A673 (cell line): ENCODE measurements around the gene EVI5L. TPM values are rescaled to one million over a fixed set of nuclear protein-coding genes. Genes with fewer than 3 reads are reported as not detected.

Experiments
- BruUV-seq: library from RNA; stranded (reverse); fragments of 400-500 nt; replicated peaks from 2 replicates; lab custom pipeline; 2021; lab: Mats Ljungman, UMichigan
- CTCF ChIA-PET: fragments of 300-600 bp; sonication (Branson Sonifier 250); formaldehyde crosslinking; loops from one replicate; lab custom pipeline; 2022; ENCODE audit warnings: antibody characterized with exemption; lab: Charles Lee
- POLR2A ChIA-PET: fragments of 300-600 bp; sonication (Branson Sonifier 250); formaldehyde crosslinking; loops from one replicate; lab custom pipeline; 2022; ENCODE audit warnings: antibody characterized with exemption; ENCODE audit not compliant: low non-redundant PET; lab: Charles Lee
- DNase-seq: peaks from one replicate; pipeline ENCODE4 v3.0.0-alpha.2; 2015; ENCODE audit warnings: low spot score
- H3K27ac ChIP-seq: fragments of 200-600 bp; sonication (generic); 2 replicates; pipeline ENCODE4 v1.5.1; 2016; ENCODE audit warnings: mixed run types, low read depth, mild to moderate bottlenecking, mixed read lengths, antibody characterized with exemption, low read length; ENCODE audit not compliant: poor library complexity, severe bottlenecking
- H3K27me3 ChIP-seq: fragments of 200-600 bp; sonication (generic); replicated peaks from 2 replicates; pipeline ENCODE4 v1.6.1; 2017; ENCODE audit warnings: mixed run types, low read depth, mild to moderate bottlenecking, mixed read lengths, antibody characterized with exemption, low read length; ENCODE audit not compliant: insufficient read depth, poor library complexity
- H3K36me3 ChIP-seq: fragments of 200-600 bp; sonication (generic); 2 replicates; pipeline ENCODE4 v1.6.1; 2016; ENCODE audit warnings: mixed run types, mild to moderate bottlenecking, mixed read lengths, antibody characterized with exemption, low read length; ENCODE audit not compliant: insufficient read depth, poor library complexity, severe bottlenecking
- H3K4me1 ChIP-seq: fragments of 200-600 bp; sonication (generic); 2 replicates; pipeline ENCODE4 v1.6.1; 2017; ENCODE audit warnings: mixed run types, mild to moderate bottlenecking, mixed read lengths, antibody characterized with exemption, low read length; ENCODE audit not compliant: insufficient read depth, poor library complexity, severe bottlenecking
- H3K4me3 ChIP-seq: fragments of 200-600 bp; sonication (generic); 2 replicates; pipeline ENCODE4 v1.5.1; 2016; ENCODE audit warnings: low read depth, mixed run types, mild to moderate bottlenecking, mixed read lengths, low read length; ENCODE audit not compliant: poor library complexity, severe bottlenecking
- H3K9me3 ChIP-seq: fragments of 200-600 bp; sonication (generic); 2 replicates; pipeline ENCODE4 v1.6.1; 2016; ENCODE audit warnings: mixed run types, low read depth, mild to moderate bottlenecking, mixed read lengths, antibody characterized with exemption, low read length; ENCODE audit not compliant: poor library complexity, severe bottlenecking
- CTCF ChIP-seq: fragments of 300-800, 200-600 bp; sonication (generic); conservative IDR thresholded peaks from 2 replicates; pipeline ENCODE4 v1.5.1; 2017; ENCODE audit warnings: low read depth, mild to moderate bottlenecking, antibody characterized with exemption, low read length, moderate library complexity, mixed read lengths
- EZH2 ChIP-seq: fragments of 200-600 bp; sonication (generic); IDR thresholded peaks from 2 replicates; pipeline ENCODE4 v1.6.1; 2017; ENCODE audit warnings: borderline replicate concordance, low read depth, mild to moderate bottlenecking, mixed read lengths, antibody characterized with exemption, low read length; ENCODE audit not compliant: poor library complexity, severe bottlenecking
- intact Hi-C: fragments of 100-400 bp; cut with micrococcal nuclease; formaldehyde crosslinking; loops from one replicate; pipeline ENCODE4 v1.10.0; 2022; ENCODE audit not compliant: unreplicated experiment
- total RNA-seq: library from RNA; stranded (reverse); gene quantifications from 2 replicates; pipeline ENCODE4 v1.2.3, GENCODE V29; 2021

The EVI5L gene
- total RNA-seq, 1 experiment from 2014 or later: 4.8 TPM

- intact Hi-C loops: no loop called here
- CTCF ChIA-PET: interaction anchor here (0.6 kb wide), 1 partner anchor 10 kb away, joined by 3 read pairs; no protein-coding TSS in a partner anchor
- Histone ChIP-seq H3K9me3 (no peaks in the 10 kb centered on the region), H3K36me3 (peaks cover 28% of the 10 kb centered on the region), H3K27me3 (no peaks in the 10 kb centered on the region), H3K27ac (no peak overlapping the region), H3K4me3 (no peak overlapping the region), H3K4me1 (peaks cover 11% of the 10 kb centered on the region)
- TF ChIP-seq EZH2 (no peak), CTCF (no peak)
- POLR2A ChIA-PET: no interaction called here
- no peak for DNase-seq
- BruUV-seq: no TSS peak
Measured at GRCh38 chr19:7908078-7908699, 78.2 kb downstream of the EVI5L start.

GRCh38 chr19:7908742-7909461 lies 78.9 kb downstream of the EVI5L start:
- H3K4me1 ChIP-seq: peaks cover 11% of the 10 kb centered on the region
- intact Hi-C loops: no loop called here
- peaks cover 28% of the 10 kb centered on the region for H3K36me3 ChIP-seq
- TF ChIP-seq EZH2: no peak
- no peak for TF ChIP-seq CTCF
- H3K27me3 ChIP-seq: no peaks in the 10 kb centered on the region
- H3K4me3 ChIP-seq: no peak overlapping the region
- ChIA-PET POLR2A (no interaction called here), CTCF (no interaction called here)
- H3K9me3 ChIP-seq: no peaks in the 10 kb centered on the region
- no TSS peak for BruUV-seq
- no peak for DNase-seq
- H3K27ac ChIP-seq: no peak overlapping the region

GRCh38 chr19:7909471-7910067 lies 79.6 kb downstream of the EVI5L start:
- no peak overlapping the region for H3K27ac ChIP-seq
- no peak for DNase-seq
- H3K36me3 ChIP-seq: peaks cover 28% of the 10 kb centered on the region
- no peak overlapping the region for H3K4me3 ChIP-seq
- H3K27me3 ChIP-seq: no peaks in the 10 kb centered on the region
- H3K9me3 ChIP-seq: no peaks in the 10 kb centered on the region
- ChIA-PET CTCF (no interaction called here), POLR2A (no interaction called here)
- TF ChIP-seq EZH2 (no peak), CTCF (no peak)
- peaks cover 10% of the 10 kb centered on the region for H3K4me1 ChIP-seq
- intact Hi-C loops: no loop called here
- no TSS peak for BruUV-seq
